ENCODE measurements around the gene CLTCL1. TPM values are rescaled to one million over a fixed set of nuclear protein-coding genes. Genes with fewer than 3 reads are reported as not detected.

CLTCL1 gene
- total RNA-seq, 3 donors from 2014 or later (not counting 1 experiment from before 2014, with no cell fraction given), result 0.86 to 1.2 (median 1.2) TPM

DNA sequence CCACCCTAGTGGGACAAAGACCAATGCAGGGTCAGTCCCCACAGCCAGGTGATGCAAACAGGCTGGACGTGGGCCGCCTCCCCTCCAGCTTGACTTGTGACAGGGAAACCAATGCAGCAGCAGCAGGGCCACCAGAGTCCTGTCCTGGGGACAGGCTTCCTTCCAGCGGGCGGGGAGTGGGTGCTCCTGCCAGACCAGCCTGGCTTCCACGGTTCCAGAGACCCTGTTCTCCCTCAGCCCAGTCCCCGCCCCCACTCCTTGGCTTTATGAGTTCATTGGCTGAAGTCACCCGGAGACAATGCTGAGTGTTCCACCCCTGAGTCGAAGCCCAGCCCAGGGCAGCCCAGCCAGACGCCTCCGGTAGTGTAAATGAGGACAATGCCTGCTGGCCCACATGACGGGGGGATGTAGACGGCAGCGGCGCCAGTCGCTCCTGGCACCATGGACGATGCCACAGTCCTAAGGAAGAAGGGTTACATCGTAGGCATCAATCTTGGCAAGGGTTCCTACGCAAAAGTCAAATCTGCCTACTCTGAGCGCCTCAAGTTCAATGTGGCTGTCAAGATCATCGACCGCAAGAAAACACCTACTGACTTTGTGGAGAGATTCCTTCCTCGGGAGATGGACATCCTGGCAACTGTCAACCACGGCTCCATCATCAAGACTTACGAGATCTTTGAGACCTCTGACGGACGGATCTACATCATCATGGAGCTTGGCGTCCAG is 160.4 kb downstream of the CLTCL1 start, which contains the start of gene TSSK2:
Gene TSSK2, plus strand, starts transcription at position 350 of the 726 bp plus-strand sequence. Its CDS starts 92 bp downstream, at position 442.
- no peak within 1 kb of the TSS for H3K4me3 ChIP-seq (ENCODE audit: low read length)
- WGBS (ENCODE audit: insufficient coverage), result 94% methylated on average over 27 of the region's 27 CpGs
- no peaks in the 10 kb centered on the region for H3K4me1 ChIP-seq (ENCODE audit: control insufficient read depth, insufficient read depth, low read length)
- TF ChIP-seq, protein P1, sequence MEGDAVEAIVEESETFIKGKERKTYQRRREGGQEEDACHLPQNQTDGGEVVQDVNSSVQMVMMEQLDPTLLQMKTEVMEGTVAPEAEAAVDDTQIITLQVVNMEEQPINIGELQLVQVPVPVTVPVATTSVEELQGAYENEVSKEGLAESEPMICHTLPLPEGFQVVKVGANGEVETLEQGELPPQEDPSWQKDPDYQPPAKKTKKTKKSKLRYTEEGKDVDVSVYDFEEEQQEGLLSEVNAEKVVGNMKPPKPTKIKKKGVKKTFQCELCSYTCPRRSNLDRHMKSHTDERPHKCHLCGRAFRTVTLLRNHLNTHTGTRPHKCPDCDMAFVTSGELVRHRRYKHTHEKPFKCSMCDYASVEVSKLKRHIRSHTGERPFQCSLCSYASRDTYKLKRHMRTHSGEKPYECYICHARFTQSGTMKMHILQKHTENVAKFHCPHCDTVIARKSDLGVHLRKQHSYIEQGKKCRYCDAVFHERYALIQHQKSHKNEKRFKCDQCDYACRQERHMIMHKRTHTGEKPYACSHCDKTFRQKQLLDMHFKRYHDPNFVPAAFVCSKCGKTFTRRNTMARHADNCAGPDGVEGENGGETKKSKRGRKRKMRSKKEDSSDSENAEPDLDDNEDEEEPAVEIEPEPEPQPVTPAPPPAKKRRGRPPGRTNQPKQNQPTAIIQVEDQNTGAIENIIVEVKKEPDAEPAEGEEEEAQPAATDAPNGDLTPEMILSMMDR (IDR thresholded peaks at IDR 0.05), result no peak
- no peaks in the 10 kb centered on the region for H3K27me3 ChIP-seq (ENCODE audit: control insufficient read depth, insufficient read depth, low read length)
- Mint-ChIP-seq H3K4me3 (no peak within 1 kb of the TSS), H3K27me3 (ENCODE audit: low read depth in 2 of 2) (no peaks in the 10 kb centered on the region), H3K27ac (no peak within 1 kb of the TSS), H3K4me1 (peaks cover 0 to 5% of the 10 kb centered on the region in 2 donors), H3K9me3 (no peaks in the 10 kb centered on the region), H3K36me3 (no peaks in the 10 kb centered on the region)
- no peaks in the 10 kb centered on the region for H3K9me3 ChIP-seq (ENCODE audit: control insufficient read depth, insufficient read depth, low read length)
- no peak for DNase-seq
- no peak for ATAC-seq
- intact Hi-C loops (cut with micrococcal nuclease), result no loop called here
- peaks cover 22% of the 10 kb centered on the region for H3K36me3 ChIP-seq (ENCODE audit: control insufficient read depth, insufficient read depth, low read length)
- no peak within 1 kb of the TSS for H3K27ac ChIP-seq (ENCODE audit: low read length)

DNA sequence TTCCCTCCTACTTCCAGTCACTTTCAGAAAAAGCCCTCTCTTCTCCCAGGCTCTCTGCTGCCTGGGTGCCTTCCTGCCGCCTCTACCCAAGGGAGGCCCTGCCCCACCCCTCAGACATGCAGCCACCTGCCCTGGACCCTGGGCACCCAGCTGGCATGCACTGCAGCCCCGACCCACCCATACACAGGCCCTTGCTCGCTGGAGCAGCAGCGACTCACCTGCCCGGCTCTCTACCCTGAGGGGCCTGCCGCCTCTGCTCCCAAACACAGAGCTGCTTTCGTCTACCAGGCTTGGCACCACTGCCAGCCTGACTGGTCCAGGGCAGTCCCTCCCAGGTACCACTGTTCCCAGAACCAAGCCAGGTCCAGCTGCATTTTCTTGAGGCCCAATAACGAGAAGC is 161.6 kb downstream of the CLTCL1 start:
- Histone ChIP-seq H3K27ac (ENCODE audit: low read length) (no peak overlapping the region), H3K4me3 (ENCODE audit: low read length) (no peak overlapping the region), H3K9me3 (ENCODE audit: control insufficient read depth, insufficient read depth, low read length) (no peaks in the 10 kb centered on the region), H3K36me3 (ENCODE audit: control insufficient read depth, insufficient read depth, low read length) (peaks cover 15% of the 10 kb centered on the region), H3K4me1 (ENCODE audit: control insufficient read depth, insufficient read depth, low read length) (no peaks in the 10 kb centered on the region), H3K27me3 (ENCODE audit: control insufficient read depth, insufficient read depth, low read length) (no peaks in the 10 kb centered on the region)
- Mint-ChIP-seq H3K36me3 (no peaks in the 10 kb centered on the region), H3K27me3 (ENCODE audit: low read depth in 2 of 2) (no peaks in the 10 kb centered on the region), H3K4me1 (no peaks in the 10 kb centered on the region), H3K27ac (no peak overlapping the region), H3K4me3 (no peak overlapping the region), H3K9me3 (no peaks in the 10 kb centered on the region)
- TF ChIP-seq, protein P1 (IDR thresholded peaks at IDR 0.05), result no peak
- DNase-seq (no peak), ATAC-seq (no peak)
- WGBS (ENCODE audit: insufficient coverage), result 85% methylated on average over 8 of the region's 8 CpGs
- intact Hi-C loops (cut with micrococcal nuclease), result loop anchor here (10.0 kb wide), 1 partner anchor 305 kb away; the partner anchor contains the start of genes HIRA and MRPL40

Other genes starting within 250 kb of the CLTCL1 start
- 10 to 100 TPM; 27.5 to 44.1 (median 41.3) TPM for gene DGCR2, start 169.3 kb downstream of the CLTCL1 start, total RNA-seq
- gene TSSK2, start 160.4 kb downstream of the CLTCL1 start, total RNA-seq, result not detected
- 10 to 100 TPM; 47.6 to 51.6 (median 47.7) TPM for gene ESS2, start 147.1 kb downstream of the CLTCL1 start, total RNA-seq
- gene GSC2, start 141.4 kb downstream of the CLTCL1 start, total RNA-seq, result not detected
- gene SLC25A1, start 113.0 kb downstream of the CLTCL1 start, total RNA-seq, result 10 to 100 TPM; 24.8 to 29.6 (median 26.9) TPM
- 10 to 100 TPM; 49.6 to 75.9 (median 50.9) TPM for gene HIRA, start 140.0 kb upstream of the CLTCL1 start, total RNA-seq
- gene MRPL40, start 140.8 kb upstream of the CLTCL1 start, total RNA-seq, result 10 to 100 TPM; 11.6 to 16.7 (median 14.2) TPM
- 10 to 100 TPM; 45.4 to 53.3 (median 50.2) TPM for gene C22orf39, start 156.0 kb upstream of the CLTCL1 start, total RNA-seq
- 100 to 1,000 TPM in 1 of 3 donors, 10 to 100 TPM in 2; 73.8 to 101 (median 77.8) TPM for gene UFD1, start 187.5 kb upstream of the CLTCL1 start, total RNA-seq
- gene CDC45, start 188.2 kb upstream of the CLTCL1 start, total RNA-seq, result 1 to 10 TPM; 1.6 to 4.8 (median 3.3) TPM
- 1 to 10 TPM in 2 of 3 donors, not detected in 1; 1.3 to 1.7 TPM for gene CLDN5, start 232.7 kb upstream of the CLTCL1 start, total RNA-seq

Measured in natural killer cell (primary cell).